Measurements from ENCODE around the gene ZDHHC8.

The ZDHHC8 gene

GRCh38 chr22:20182365-20182764, 50.8 kb downstream of the ZDHHC8 start:
- Histone ChIP-seq H3K27ac (no peak overlapping the region), H3K4me3 (no peak overlapping the region), H3K9ac (ENCODE audit: insufficient read length) (no peak overlapping the region), H3K9me3 (ENCODE audit: low read depth, low read length) (no peaks in the 10 kb centered on the region), H3K36me3 (ENCODE audit: insufficient read depth, low read length) (no peaks in the 10 kb centered on the region)
- no peak for TF ChIP-seq EZH2 (IDR thresholded peaks at IDR 0.05)
- no peak for TF ChIP-seq FOXP2 (optimal IDR thresholded peaks at IDR 0.05; ENCODE audit: control extremely low read depth, extremely low read length, insufficient read depth)
- no peak for TF ChIP-seq POLR2AphosphoS5 (IDR thresholded peaks at IDR 0.05; ENCODE audit: borderline replicate concordance, low read depth, low read length)
- DNase-seq (ENCODE audit: low read depth, low spot score): no peak

GRCh38 chr22:20183101-20183500, 51.5 kb downstream of the ZDHHC8 start:
- DNase-seq (ENCODE audit: low read depth, low spot score): no peak
- TF ChIP-seq FOXP2 (optimal IDR thresholded peaks at IDR 0.05; ENCODE audit: control extremely low read depth, extremely low read length, insufficient read depth): no peak
- no peak for TF ChIP-seq POLR2AphosphoS5 (IDR thresholded peaks at IDR 0.05; ENCODE audit: borderline replicate concordance, low read depth, low read length)
- TF ChIP-seq EZH2 (IDR thresholded peaks at IDR 0.05): no peak
- Histone ChIP-seq H3K27ac (no peak overlapping the region), H3K9me3 (ENCODE audit: low read depth, low read length) (no peaks in the 10 kb centered on the region), H3K36me3 (ENCODE audit: insufficient read depth, low read length) (no peaks in the 10 kb centered on the region), H3K9ac (ENCODE audit: insufficient read length) (no peak overlapping the region), H3K4me3 (no peak overlapping the region)

DNA sequence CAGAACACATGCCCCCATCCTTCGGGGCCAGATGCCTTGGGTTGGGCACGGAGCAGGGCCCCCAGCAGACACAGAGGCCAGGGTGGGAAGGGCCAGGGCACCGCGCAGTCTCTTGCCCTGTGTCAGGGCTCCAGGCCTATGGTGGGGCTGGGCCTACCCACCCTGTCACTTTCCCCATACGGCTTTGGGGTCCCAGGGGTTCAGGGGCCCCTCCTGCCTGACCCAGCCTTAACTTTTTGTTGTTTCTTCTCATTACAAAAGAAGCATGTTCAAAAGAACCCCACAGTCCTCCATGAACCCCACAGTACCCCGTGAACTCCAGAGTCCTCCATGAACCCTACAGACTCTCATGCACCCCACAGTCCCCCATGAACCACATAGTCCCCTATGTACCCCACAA, 52.2 kb downstream of the ZDHHC8 start:
- Histone ChIP-seq H3K36me3 (ENCODE audit: insufficient read depth, low read length) (no peaks in the 10 kb centered on the region), H3K27ac (no peak overlapping the region), H3K9me3 (ENCODE audit: low read depth, low read length) (no peaks in the 10 kb centered on the region), H3K4me3 (no peak overlapping the region), H3K9ac (ENCODE audit: insufficient read length) (no peak overlapping the region)
- no peak for TF ChIP-seq FOXP2 (optimal IDR thresholded peaks at IDR 0.05; ENCODE audit: control extremely low read depth, extremely low read length, insufficient read depth)
- no peak for TF ChIP-seq POLR2AphosphoS5 (IDR thresholded peaks at IDR 0.05; ENCODE audit: borderline replicate concordance, low read depth, low read length)
- no peak for TF ChIP-seq EZH2 (IDR thresholded peaks at IDR 0.05)
- no peak for DNase-seq (ENCODE audit: low read depth, low spot score)

GRCh38 chr22:20184501-20185165, 53.0 kb downstream of the ZDHHC8 start:
- no peak overlapping the region for H3K9ac ChIP-seq (ENCODE audit: insufficient read length)
- no peaks in the 10 kb centered on the region for H3K9me3 ChIP-seq (ENCODE audit: low read depth, low read length)
- no peak overlapping the region for H3K4me3 ChIP-seq
- no peak for DNase-seq (ENCODE audit: low read depth, low spot score)
- H3K36me3 ChIP-seq (ENCODE audit: insufficient read depth, low read length): no peaks in the 10 kb centered on the region
- TF ChIP-seq POLR2AphosphoS5 (IDR thresholded peaks at IDR 0.05; ENCODE audit: borderline replicate concordance, low read depth, low read length): no peak
- no peak for TF ChIP-seq EZH2 (IDR thresholded peaks at IDR 0.05)
- TF ChIP-seq FOXP2 (optimal IDR thresholded peaks at IDR 0.05; ENCODE audit: control extremely low read depth, extremely low read length, insufficient read depth): no peak
- H3K27ac ChIP-seq: no peak overlapping the region

DNA sequence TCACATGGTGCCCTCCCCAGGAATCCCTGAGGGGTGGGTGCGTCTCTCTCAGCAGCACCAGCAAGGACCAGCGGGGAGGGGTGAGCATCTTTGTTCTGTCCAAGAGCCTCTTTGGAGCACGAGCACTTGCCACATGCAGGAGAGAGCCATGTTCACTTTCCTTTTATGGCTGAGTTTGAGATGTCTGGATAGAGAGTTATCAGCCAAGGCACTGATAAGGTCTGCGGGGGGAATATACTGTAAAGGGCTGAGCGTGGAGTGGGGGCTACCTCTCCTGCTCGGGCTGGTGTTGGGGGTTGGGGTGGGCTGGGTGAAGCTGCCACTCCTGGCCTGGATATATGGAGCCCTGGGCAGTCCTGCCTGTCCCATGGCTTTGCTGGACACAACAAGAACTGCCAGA, 54.1 kb downstream of the ZDHHC8 start:
- no peak for DNase-seq (ENCODE audit: low read depth, low spot score)
- Histone ChIP-seq H3K4me3 (no peak overlapping the region), H3K9ac (ENCODE audit: insufficient read length) (no peak overlapping the region), H3K9me3 (ENCODE audit: low read depth, low read length) (no peaks in the 10 kb centered on the region), H3K27ac (no peak overlapping the region), H3K36me3 (ENCODE audit: insufficient read depth, low read length) (no peaks in the 10 kb centered on the region)
- TF ChIP-seq EZH2 (IDR thresholded peaks at IDR 0.05) (no peak), POLR2AphosphoS5 (IDR thresholded peaks at IDR 0.05; ENCODE audit: borderline replicate concordance, low read depth, low read length) (no peak), FOXP2 (optimal IDR thresholded peaks at IDR 0.05; ENCODE audit: control extremely low read depth, extremely low read length, insufficient read depth) (no peak)

DNA sequence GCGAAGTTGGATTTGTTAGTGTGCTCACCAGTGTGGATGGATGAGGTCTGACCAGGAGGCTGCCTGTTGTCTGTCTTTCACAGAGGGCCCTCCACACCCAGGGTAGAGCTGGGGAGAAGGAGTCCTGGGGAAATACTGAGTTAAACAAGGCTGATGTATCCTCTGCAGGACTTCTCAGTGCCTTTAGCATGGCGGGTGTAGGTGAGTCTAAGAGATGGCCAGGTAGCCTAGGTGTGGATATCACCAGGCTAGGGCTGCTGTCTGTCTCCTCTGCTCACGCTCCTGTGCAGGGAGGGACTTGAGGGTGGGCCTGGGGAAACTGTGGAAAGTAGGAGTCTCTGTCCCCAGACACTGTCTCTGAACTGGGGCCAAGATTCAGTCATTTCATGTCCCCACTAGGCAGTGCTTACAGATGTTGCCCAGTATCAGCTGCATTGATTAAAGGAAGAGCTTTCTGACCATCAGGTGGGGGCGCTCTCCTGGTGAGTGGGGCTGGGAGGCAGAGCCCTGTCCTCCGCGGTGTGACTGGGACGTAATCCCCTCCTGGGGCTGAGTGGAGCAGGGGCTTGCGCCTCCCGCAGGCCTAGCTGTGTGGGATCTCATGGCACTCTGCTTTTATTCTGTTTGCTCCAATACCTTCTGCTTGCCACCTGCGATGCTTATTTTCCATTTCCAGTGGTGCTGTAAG, 54.7 kb downstream of the ZDHHC8 start:
- no peak for TF ChIP-seq POLR2AphosphoS5 (IDR thresholded peaks at IDR 0.05; ENCODE audit: borderline replicate concordance, low read depth, low read length)
- TF ChIP-seq EZH2 (IDR thresholded peaks at IDR 0.05): no peak
- no peak for TF ChIP-seq FOXP2 (optimal IDR thresholded peaks at IDR 0.05; ENCODE audit: control extremely low read depth, extremely low read length, insufficient read depth)
- no peak for DNase-seq (ENCODE audit: low read depth, low spot score)
- Histone ChIP-seq H3K36me3 (ENCODE audit: insufficient read depth, low read length) (no peaks in the 10 kb centered on the region), H3K9ac (ENCODE audit: insufficient read length) (no peak overlapping the region), H3K27ac (no peak overlapping the region), H3K4me3 (no peak overlapping the region), H3K9me3 (ENCODE audit: low read depth, low read length) (no peaks in the 10 kb centered on the region)

DNA sequence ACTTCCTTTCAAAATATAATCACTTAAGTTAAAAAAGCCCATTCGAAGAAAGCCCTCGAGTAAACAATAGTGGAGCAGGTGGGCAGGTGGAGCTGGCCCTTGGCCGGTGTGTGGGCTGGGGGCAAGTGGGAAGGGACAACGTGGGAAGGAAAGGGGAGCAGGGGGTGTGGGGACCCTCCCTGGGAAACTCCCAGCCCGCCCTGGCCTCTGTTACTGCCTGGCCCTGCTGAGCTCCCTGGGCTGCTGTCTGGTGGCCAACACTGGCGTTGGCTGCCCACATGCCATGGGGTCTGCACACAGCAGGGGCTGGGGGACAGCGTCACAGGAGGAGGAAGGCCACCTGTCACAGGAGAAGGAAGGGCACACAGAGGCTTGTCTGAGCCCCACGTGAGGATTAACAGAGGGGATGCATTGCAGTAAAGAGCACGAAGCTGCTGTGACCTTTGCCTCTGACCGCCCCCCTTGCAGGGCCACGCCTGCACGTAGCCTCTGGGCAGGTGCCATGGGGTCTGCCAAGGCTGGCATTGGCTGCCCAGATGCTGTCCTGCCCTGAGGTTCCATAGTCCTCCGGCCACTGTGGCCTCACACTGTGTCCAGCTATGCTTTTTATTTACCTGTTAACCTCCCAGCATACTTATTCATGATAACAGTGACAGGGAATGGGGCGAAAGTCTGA, 55.4 kb downstream of the ZDHHC8 start:
- H3K9me3 ChIP-seq (ENCODE audit: low read depth, low read length): no peaks in the 10 kb centered on the region
- TF ChIP-seq FOXP2 (optimal IDR thresholded peaks at IDR 0.05; ENCODE audit: control extremely low read depth, extremely low read length, insufficient read depth): no peak
- no peak for TF ChIP-seq EZH2 (IDR thresholded peaks at IDR 0.05)
- TF ChIP-seq POLR2AphosphoS5 (IDR thresholded peaks at IDR 0.05; ENCODE audit: borderline replicate concordance, low read depth, low read length): no peak

DNA sequence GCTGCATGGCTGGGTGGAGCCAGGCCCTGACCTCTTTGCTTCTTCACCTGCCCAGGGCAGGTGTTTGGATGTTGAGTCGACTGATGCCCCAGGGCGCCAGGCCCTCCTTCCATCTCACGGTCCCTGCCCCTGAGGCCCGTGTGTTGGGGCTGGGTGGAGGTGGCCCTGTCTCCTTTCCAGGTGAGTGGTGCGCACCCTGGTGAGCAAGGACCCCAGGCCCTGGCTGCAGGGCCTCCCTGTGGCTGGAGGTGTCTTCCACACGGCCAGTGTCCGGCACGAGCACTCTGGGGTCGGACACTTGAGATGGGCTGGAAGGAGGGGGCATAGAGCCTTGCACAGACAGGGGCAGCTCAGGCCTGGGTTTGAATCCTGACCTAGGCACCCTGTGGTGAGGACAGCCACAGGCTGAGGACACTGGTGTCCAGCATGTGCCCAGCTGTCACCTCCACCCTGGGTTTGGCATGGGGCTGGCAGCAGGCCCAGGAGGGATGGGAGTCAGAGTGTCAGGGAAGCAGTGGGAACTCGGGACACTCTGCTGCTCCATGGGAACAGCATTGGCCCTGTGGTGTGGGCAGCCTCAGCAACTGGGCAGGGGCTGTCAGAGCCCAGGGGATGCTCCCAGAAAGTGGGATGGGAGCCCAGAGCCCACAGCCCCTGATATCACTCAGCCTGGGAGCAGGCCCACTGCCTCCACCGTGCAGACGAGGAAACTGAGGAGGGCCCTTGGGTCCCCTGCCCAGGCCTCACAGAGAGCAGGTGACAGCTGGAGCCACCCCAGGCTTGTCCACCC, 56.4 kb downstream of the ZDHHC8 start:
- TF ChIP-seq FOXP2 (optimal IDR thresholded peaks at IDR 0.05; ENCODE audit: control extremely low read depth, extremely low read length, insufficient read depth) (no peak), EZH2 (IDR thresholded peaks at IDR 0.05) (no peak), POLR2AphosphoS5 (IDR thresholded peaks at IDR 0.05; ENCODE audit: borderline replicate concordance, low read depth, low read length) (no peak)
- no peak overlapping the region for H3K27ac ChIP-seq
- no peaks in the 10 kb centered on the region for H3K36me3 ChIP-seq (ENCODE audit: insufficient read depth, low read length)

More for the DNA sequence above, 55.4 kb downstream of the ZDHHC8 start:
- Histone ChIP-seq H3K4me3 (no peak overlapping the region), H3K27ac (no peak overlapping the region), H3K36me3 (ENCODE audit: insufficient read depth, low read length) (no peaks in the 10 kb centered on the region), H3K9ac (ENCODE audit: insufficient read length) (no peak overlapping the region)
- no peak for DNase-seq (ENCODE audit: low read depth, low spot score)

More for the DNA sequence above, 56.4 kb downstream of the ZDHHC8 start:
- Histone ChIP-seq H3K9me3 (ENCODE audit: low read depth, low read length) (no peaks in the 10 kb centered on the region), H3K4me3 (no peak overlapping the region), H3K9ac (ENCODE audit: insufficient read length) (no peak overlapping the region)
- DNase-seq (ENCODE audit: low read depth, low spot score): no peak

Data from SK-N-MC (cell line).